ENCODE results near the gene LRP1-AS.

LRP1-AS gene

GRCh38 chr12:57158665-57159064, 11.2 kb upstream of the LRP1-AS start:
- no peak for DNase-seq

- no peak for DNase-seq
Observed at GRCh38 chr12:57158186-57158585, 10.8 kb upstream of the LRP1-AS start.

GRCh38 chr12:57157588-57158173, 10.3 kb upstream of the LRP1-AS start:
- no peak for DNase-seq

GRCh38 chr12:57156701-57157403, 9.4 kb upstream of the LRP1-AS start:
- DNase-seq, result no peak

- DNase-seq, result no peak
Observed at GRCh38 chr12:57154804-57155434, 7.5 kb upstream of the LRP1-AS start.

GRCh38 chr12:57154076-57154475, 6.7 kb upstream of the LRP1-AS start:
- DNase-seq, result no peak

- no peak for DNase-seq
Observed at GRCh38 chr12:57153415-57153997, 6.1 kb upstream of the LRP1-AS start.

- no peak for DNase-seq
Observed at GRCh38 chr12:57152639-57153038, 5.2 kb upstream of the LRP1-AS start.

GRCh38 chr12:57151741-57152630, 4.6 kb upstream of the LRP1-AS start:
- DNase-seq, result no peak

GRCh38 chr12:57150400-57151000, 3.1 kb upstream of the LRP1-AS start:
- no peak for DNase-seq

GRCh38 chr12:57149245-57149900, 2.0 kb upstream of the LRP1-AS start:
- no peak for DNase-seq

GRCh38 chr12:57148469-57149244, 1.2 kb upstream of the LRP1-AS start:
- DNase-seq, result no peak

- no peak for DNase-seq
Observed at GRCh38 chr12:57146092-57146491, 1.3 kb downstream of the LRP1-AS start.

- no peak for DNase-seq
Observed at GRCh38 chr12:57145460-57146059, 1.9 kb downstream of the LRP1-AS start.

GRCh38 chr12:57143454-57143853, 4.0 kb downstream of the LRP1-AS start:
- no peak for DNase-seq

GRCh38 chr12:57142727-57143126, 4.7 kb downstream of the LRP1-AS start:
- DNase-seq, result no peak

GRCh38 chr12:57142121-57142520, 5.3 kb downstream of the LRP1-AS start:
- no peak for DNase-seq

GRCh38 chr12:57141249-57141648, 6.2 kb downstream of the LRP1-AS start:
- no peak for DNase-seq

- no peak for DNase-seq
Observed at GRCh38 chr12:57139796-57140649, 7.4 kb downstream of the LRP1-AS start.
